SKM-1 (cell line): Measurements from ENCODE around the gene TMEM59.
"Not testable (repeated sequence)": the region's sequence is repeated elsewhere in the genome, so short reads cannot be mapped to it uniquely, and the experiment has no call there.

ENCODE experiments used
- DNase-seq: peaks from one replicate; lab custom pipeline; 2025; ENCODE audit not compliant: unreplicated experiment; lab: John Stamatoyannopoulos, UW

TMEM59 gene

GRCh38 chr1:54013393-54014008, 39.5 kb downstream of the TMEM59 start:
- DNase-seq: no peak

- DNase-seq: no peak
Measured at GRCh38 chr1:54012863-54013262, 40.1 kb downstream of the TMEM59 start.

- DNase-seq: no peak
Measured at GRCh38 chr1:54012008-54012325, 41.0 kb downstream of the TMEM59 start.

GRCh38 chr1:54011316-54012007, 41.5 kb downstream of the TMEM59 start:
- no peak for DNase-seq

GRCh38 chr1:54010415-54011117, 42.4 kb downstream of the TMEM59 start:
- no peak for DNase-seq

GRCh38 chr1:54009406-54009805, 43.6 kb downstream of the TMEM59 start:
- no peak for DNase-seq

- DNase-seq: no peak
Measured at GRCh38 chr1:54008876-54009275, 44.1 kb downstream of the TMEM59 start.

GRCh38 chr1:54007613-54008012, 45.4 kb downstream of the TMEM59 start:
- DNase-seq: no peak

- no peak for DNase-seq
Measured at GRCh38 chr1:54006508-54006907, 46.5 kb downstream of the TMEM59 start.

GRCh38 chr1:54004481-54005049, 48.4 kb downstream of the TMEM59 start:
- DNase-seq: no peak

GRCh38 chr1:54003750-54004480, 49.1 kb downstream of the TMEM59 start:
- not testable (repeated sequence) for DNase-seq

GRCh38 chr1:54003249-54003646, 49.8 kb downstream of the TMEM59 start:
- DNase-seq: no peak

- DNase-seq: no peak
Measured at GRCh38 chr1:54002544-54003248, 50.3 kb downstream of the TMEM59 start.

GRCh38 chr1:54001591-54001990, 51.4 kb downstream of the TMEM59 start:
- DNase-seq: no peak

- DNase-seq: no peak
Measured at GRCh38 chr1:53999920-54000319, 53.1 kb downstream of the TMEM59 start.

- DNase-seq: no peak
Measured at GRCh38 chr1:53998223-53998622, 54.8 kb downstream of the TMEM59 start.

GRCh38 chr1:53995683-53996082, 57.3 kb downstream of the TMEM59 start:
- DNase-seq: no peak

- not testable (repeated sequence) for DNase-seq
Measured at GRCh38 chr1:53994516-53994915, 58.5 kb downstream of the TMEM59 start.

- no peak for DNase-seq
Measured at GRCh38 chr1:53992085-53992874, 60.7 kb downstream of the TMEM59 start.

GRCh38 chr1:53987880-53988279, 65.1 kb downstream of the TMEM59 start:
- no peak for DNase-seq
